Gastroesophageal sphincter (tissue), 3 donors: Measurements from ENCODE around the gene ITGB6.

ENCODE experiments used
- EP300 ChIP-seq: sonication (generic); formaldehyde crosslinking; IDR thresholded peaks from one replicate; pipeline ENCODE4 v1.6.1; 2017; ENCODE audit warnings: antibody characterized with exemption, mild to moderate bottlenecking
- TF ChIP-seq, protein P1 (sequence below), 4 experiments: fragments of 200-600 bp in 2 of 4; fragments of 450-650 bp in 2 of 4; sonication (generic) in 1 of 4; IDR thresholded peaks; one replicate each; pipeline ENCODE4 v1.5.1; 2017 to 2019; ENCODE audit warnings: antibody characterized with exemption in 4 of 4, mild to moderate bottlenecking in 2 of 4, moderate library complexity in 2 of 4

DNA sequence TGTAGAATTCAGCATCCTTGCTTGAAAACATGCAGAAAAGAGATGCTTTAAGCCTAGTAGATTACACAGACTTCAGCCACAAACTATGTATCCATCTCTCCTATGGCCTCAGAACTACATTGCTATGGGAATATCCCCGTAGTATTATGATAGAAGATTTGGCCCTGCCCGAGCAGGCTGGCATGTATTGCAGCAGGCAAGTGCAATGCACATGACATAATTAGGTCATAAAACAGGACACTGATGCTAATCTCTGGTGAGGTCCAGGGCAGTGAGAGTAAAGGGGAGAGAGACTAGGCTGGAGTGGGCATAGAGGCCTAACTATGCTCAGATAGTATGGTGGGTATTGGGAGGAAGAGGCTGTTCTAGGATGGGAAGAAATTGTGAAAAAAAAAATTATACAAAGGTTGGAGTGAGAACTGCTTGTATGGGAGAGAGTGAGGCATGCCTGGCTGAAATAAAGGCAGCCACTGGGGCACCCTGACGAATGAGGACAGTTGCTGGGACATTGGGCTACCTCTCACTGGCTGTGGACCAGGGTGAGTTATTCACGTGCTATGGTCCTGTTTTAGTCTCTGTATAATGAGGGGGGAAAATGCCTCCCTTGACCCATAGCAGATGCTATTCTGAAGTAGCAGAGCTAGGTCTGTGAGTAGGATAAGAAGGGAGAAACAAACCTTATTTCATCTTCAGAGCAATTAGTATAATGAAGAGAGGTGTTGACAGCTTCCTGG, 136.0 kb downstream of the ITGB6 start:
- TF ChIP-seq, protein P1, sequence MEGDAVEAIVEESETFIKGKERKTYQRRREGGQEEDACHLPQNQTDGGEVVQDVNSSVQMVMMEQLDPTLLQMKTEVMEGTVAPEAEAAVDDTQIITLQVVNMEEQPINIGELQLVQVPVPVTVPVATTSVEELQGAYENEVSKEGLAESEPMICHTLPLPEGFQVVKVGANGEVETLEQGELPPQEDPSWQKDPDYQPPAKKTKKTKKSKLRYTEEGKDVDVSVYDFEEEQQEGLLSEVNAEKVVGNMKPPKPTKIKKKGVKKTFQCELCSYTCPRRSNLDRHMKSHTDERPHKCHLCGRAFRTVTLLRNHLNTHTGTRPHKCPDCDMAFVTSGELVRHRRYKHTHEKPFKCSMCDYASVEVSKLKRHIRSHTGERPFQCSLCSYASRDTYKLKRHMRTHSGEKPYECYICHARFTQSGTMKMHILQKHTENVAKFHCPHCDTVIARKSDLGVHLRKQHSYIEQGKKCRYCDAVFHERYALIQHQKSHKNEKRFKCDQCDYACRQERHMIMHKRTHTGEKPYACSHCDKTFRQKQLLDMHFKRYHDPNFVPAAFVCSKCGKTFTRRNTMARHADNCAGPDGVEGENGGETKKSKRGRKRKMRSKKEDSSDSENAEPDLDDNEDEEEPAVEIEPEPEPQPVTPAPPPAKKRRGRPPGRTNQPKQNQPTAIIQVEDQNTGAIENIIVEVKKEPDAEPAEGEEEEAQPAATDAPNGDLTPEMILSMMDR (IDR thresholded peaks at IDR 0.05), result no peak
- TF ChIP-seq EP300, result no peak
